IPS-18c (cell line): ENCODE measurements around the gene MT1A.

Experiments
- H3K4me3 ChIP-seq: 2 replicates; pipeline ENCODE4 v1.7.0; 2013; ENCODE audit warnings: low read depth, mild to moderate bottlenecking, low read length, moderate library complexity; ENCODE audit not compliant: insufficient read depth
- H3K9me3 ChIP-seq: one replicate; pipeline ENCODE4 v1.6.1; 2013; ENCODE audit warnings: mild to moderate bottlenecking, low read length, moderate library complexity; ENCODE audit not compliant: control insufficient read depth, insufficient read depth

Gene MT1A

DNA sequence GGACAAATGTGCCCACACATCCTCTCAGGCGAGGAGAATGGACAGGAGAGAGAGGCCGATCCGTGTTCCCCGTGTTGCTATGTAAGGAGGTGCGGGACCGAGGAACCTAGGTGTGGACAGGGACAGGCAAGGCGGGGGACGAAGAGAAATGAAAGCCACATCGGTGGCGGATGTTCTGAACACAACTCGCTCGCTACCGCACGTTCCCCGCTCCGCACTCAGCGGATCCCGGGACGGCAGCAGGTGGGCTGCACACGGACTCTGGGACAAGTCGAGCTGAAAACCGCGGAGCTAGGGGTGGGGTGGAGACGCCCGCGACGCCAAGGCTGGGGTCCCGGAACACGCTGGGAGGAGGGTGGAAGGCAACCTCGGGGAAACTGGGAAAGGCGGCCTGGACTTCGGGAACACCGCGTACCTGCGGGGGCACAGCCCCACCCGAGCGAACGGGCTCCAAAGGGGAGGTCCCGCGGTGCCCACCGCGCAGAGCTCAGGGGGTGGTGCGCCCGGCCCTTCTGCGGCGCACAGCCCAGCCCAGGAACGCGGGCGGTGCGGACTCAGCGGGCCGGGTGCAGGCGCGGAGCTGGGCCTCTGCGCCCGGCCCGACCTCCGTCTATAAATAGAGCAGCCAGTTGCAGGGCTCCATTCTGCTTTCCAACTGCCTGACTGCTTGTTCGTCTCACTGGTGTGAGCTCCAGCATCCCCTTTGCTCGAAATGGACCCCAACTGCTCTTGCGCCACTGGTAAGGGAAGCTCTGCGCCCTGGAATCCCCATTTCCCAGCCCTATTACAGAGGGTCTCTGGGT, 13.1 kb upstream of the MT1A start, which contains the start of gene MT1E:
Gene MT1E (plus strand): TSS at position 642 of the 803 bp plus-strand sequence. CDS start 71 bp downstream, at position 713.
- peak within 1 kb of the TSS; percentile 64 for H3K4me3 ChIP-seq
- no peaks in the 10 kb centered on the region for H3K9me3 ChIP-seq

DNA sequence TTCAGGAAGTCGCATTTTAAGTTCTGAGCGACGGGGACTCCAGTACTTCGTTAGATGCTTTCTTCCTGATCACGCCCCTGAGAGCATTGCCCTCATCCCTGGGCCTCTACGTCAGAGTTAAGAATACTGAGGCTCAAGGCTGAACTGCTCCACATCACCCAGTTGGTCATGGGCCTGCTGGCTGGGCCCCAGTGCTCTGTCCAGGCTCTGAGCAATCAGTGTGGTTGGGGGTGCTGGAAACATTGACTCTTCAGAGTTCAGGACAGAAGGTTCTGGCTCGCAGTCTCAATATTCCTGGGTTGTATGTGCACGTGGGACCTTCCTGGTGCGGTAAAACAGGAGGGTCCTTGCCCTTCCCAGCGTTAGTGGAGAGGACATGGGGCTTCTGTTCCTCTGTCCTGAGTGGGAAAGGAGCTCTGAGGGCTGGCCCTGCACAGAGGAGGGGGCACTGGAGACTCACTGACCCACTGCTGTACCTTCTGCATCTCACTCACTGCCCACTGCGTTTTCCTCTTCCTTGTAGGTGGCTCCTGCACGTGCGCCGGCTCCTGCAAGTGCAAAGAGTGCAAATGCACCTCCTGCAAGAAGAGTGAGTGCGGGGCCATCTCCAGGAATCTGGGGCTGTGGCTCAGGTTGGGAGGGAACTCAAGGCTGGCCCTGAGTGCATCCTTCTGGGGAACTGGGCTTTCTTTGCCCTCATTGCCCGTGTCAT, 12.4 kb upstream of the MT1A start:
- Histone ChIP-seq H3K4me3 (peak overlapping the region; percentile 64), H3K9me3 (no peaks in the 10 kb centered on the region)

DNA sequence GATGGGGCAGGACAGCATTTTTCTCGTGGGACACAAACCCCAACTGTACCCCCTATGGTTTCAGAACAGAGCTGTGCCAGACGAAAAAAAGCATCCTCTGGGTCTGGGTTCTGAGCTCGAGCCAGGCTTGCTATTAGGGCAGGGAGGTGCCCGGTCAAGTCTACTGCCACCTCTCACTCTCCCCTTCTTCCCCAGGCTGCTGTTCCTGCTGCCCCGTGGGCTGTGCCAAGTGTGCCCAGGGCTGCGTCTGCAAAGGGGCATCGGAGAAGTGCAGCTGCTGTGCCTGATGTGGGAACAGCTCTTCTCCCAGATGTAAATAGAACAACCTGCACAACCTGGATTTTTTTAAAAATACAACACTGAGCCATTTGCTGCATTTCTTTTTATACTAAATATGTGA, 11.8 kb upstream of the MT1A start:
- Histone ChIP-seq H3K9me3 (no peaks in the 10 kb centered on the region), H3K4me3 (no peak overlapping the region)

DNA sequence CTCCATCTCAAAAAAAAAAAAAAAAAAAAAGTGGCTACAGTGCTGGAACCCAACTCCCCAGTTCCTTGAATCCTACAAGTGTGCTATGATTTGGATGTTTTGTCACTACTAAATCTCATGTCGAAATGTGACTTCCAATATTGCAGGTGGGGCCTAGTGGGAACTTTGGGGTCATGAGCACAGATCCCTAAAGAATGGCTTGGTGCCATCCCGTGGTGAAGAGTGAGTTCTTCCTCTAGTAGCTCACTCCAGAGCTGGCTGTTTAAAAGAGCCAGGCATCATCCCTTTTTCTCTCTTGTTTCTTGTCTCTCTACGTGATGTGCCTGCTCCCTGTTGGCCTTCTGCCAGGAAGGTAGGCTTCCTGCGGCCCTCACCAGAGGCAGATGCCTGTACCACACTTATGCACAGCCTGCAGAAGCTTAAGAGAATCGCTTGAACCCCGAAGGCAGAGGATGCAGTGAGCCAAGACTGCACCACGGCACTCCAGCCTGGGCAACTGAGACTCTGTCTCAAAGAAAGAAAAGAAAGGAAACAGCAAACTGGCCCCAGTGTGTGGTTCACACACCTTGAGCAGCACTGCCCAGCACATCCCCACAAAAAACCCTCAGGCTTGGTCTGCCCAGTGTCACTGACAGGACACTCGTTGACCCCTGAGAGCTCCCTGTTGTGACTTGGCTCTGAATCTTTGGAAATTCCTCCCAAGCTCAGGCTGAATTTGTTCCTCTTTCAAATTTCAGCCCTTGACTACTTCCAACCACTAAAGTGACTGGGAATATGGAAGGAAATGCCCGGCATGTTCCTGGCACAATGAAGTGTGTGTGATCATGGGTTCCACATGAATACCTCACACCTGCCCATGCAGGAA, 9.7 kb upstream of the MT1A start:
- Histone ChIP-seq H3K4me3 (no peak overlapping the region), H3K9me3 (no peaks in the 10 kb centered on the region)

- Histone ChIP-seq H3K4me3 (no peak overlapping the region), H3K9me3 (no peaks in the 10 kb centered on the region)
Observed at GRCh38 chr16:56629531-56629930, 8.9 kb upstream of the MT1A start.

DNA sequence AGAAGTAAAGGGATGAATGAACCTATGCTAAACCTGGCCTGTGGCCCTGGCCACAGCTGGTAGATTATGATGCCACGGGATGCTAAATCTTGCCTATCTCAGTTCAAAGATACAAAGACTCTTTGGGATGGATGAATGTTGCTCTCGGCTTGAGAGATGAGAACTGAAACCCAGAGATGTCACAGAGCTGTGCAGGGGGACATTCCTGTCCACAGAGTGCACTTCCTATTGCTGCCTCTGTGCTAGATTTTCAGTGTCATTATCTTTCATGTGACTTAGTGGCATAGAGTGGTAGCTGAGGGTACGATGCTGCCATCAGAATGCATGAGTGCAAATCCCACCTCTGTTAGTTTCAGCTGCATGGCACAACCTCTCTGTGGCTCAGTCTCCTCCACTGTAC, 8.3 kb upstream of the MT1A start:
- no peaks in the 10 kb centered on the region for H3K9me3 ChIP-seq
- no peak overlapping the region for H3K4me3 ChIP-seq

GRCh38 chr16:56631197-56631596, 7.3 kb upstream of the MT1A start:
- Histone ChIP-seq H3K9me3 (no peaks in the 10 kb centered on the region), H3K4me3 (no peak overlapping the region)

DNA sequence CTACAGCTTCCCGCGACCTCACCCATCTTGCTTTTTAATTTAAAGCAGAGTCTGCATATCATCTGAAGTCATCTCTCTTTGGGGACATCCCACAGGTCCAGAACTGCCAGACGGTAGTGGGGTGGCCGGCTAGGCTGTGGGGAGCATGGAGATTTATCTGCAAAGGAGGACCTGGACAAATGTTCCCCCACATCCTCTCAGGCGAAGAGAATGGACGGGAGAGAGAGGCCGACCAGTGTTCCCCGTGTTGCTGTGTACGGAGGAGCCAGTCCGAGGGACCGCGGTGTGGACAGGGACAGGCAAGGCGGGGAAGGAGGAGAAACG, 6.7 kb upstream of the MT1A start:
- Histone ChIP-seq H3K9me3 (no peaks in the 10 kb centered on the region), H3K4me3 (peak overlapping the region; percentile 38)

DNA sequence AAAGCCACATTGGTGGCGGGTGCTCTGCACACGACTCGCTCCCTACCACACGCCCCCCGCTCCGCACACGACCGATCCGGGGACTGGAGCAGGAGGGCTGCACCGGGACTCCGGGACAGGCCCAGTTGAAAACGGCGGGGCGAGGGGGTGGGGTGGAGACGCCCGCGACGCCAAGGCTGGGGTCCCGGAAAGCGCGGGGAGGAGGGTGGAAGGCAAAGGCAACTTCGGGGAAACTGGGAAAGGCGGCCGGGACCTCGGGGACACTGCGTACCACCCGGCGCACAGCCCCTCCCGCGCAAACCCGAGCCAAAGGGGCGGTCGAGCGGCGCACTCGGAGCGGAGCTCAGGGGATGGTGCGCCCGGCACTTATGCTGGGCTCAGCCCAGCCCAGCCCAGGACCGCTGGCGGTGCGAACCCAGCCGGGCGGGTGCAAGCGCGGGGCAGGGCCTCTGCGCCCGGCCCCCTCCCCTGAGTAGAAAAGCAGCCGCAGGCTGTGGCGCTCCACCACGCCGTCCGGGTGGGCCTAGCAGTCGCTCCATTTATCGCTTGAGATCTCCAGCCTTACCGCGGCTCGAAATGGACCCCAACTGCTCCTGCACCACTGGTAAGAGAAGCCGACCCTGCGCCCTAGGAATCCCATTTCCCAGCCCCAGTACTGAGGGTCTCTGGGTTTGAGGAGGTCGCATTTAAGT, 6.2 kb upstream of the MT1A start, which contains the start of gene MT1M:
Gene MT1M (plus strand): TSS at position 504 of the 692 bp plus-strand sequence. CDS start 73 bp downstream, at position 577.
- Histone ChIP-seq H3K4me3 (peak within 1 kb of the TSS; percentile 38), H3K9me3 (no peaks in the 10 kb centered on the region)

- peak overlapping the region; percentile 38; the same call in 1 of the 2 replicates for H3K4me3 ChIP-seq
- no peaks in the 10 kb centered on the region for H3K9me3 ChIP-seq
Observed at GRCh38 chr16:56632848-56633365, 5.6 kb upstream of the MT1A start.

GRCh38 chr16:56633535-56633934, 4.9 kb upstream of the MT1A start:
- Histone ChIP-seq H3K9me3 (no peaks in the 10 kb centered on the region), H3K4me3 (no peak overlapping the region)

DNA sequence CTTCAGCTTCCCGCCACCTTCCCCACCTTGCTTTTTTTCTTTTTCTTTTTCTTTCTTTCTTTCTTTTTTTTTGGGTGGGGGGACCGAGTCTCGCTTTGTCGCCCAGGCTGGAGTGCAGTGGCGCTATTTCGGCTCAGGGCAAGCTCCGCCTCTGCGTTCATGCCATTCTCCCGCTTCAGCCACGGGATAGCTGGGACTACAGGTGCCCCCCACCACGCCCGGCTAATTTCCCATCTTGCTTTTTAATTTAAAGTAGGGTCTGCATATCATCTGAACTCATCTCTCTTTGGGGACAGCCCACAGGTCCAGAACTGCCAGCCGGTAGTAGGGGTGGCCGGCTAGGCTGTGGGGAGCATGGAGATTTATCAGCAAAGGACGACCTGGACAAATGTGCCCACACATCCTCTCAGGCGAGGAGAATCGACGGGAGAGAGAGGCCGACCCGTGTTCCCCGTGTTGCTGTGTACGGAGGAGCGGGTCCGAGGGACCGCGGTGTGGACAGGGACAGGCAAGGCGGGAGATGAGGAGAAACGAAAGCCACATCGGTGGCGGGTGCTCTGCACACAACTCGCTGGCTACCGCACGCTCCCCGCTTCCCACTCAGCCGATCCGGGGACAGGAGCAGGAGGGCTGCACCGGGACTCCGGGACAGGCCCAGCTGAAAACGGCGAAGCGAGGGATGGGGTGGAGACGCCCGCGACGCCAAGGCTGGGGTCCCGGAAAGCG, 3.6 kb upstream of the MT1A start:
- Histone ChIP-seq H3K9me3 (no peaks in the 10 kb centered on the region), H3K4me3 (peak overlapping the region; percentile 11; the same call in 1 of the 2 replicates)

DNA sequence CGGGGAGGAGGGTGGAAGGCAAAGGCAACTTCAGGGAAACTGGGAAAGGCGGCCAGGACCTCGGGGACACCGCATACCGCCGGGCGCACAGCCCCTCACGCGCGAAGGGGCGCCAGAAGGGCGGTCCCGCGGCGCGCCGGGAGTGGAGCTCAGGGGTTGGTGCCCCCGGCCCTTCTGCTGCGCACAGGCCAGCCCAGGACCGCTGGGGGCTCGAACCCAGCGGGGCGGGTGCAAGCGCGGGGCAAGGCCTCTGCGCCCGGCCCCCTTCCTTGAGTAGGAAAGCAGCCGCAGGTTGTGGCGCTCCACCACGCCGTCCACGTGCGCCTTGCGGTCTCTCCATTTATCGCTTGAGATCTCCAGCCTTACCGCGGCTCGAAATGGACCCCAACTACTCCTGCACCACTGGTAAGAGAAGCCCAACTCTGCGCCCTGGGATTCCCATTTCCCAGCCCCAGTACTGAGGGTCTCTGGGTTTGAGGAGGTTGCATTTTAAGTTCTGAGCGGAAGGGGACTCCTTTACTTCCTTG, 3.0 kb upstream of the MT1A start:
- H3K9me3 ChIP-seq, result no peaks in the 10 kb centered on the region
- H3K4me3 ChIP-seq, result peak overlapping the region; percentile 11; the same call in 1 of the 2 replicates

DNA sequence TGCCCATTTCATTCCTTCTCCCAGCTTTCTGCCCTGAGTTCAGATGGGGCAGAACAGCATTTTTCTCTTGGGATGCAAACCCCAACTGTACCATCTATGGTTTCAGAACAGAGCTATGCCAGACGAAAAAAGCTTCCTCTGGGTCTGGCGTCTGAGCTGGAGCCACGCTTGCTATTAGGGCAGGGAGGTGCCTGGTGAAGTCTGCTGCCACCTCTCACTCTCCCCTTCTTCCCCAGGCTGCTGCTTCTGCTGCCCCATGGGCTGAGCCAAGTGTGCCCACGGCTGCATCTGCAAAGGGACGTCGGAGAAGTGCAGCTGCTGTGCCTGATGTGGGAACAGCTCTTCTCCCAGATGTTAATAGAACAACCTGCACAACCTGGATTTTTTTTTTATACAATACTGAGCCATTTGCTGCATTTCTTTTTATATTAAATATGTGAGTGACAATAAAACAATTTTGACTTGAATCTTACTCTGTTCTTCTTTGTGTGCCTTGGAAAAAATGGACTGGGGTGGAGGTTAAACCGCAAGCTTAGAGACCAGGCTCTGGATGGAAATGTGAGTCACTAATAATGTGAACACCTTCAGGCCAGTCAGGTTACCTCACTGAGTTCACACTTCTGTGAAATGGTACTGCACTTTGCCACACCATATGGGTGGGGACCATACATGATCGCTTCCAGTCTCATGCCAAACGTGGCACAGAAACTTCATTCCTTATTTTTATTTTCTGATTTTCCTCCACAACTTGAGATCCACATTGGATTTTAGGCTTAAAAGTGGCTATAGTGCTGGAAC, 1.7 kb upstream of the MT1A start:
- Histone ChIP-seq H3K9me3 (no peaks in the 10 kb centered on the region), H3K4me3 (no peak overlapping the region)

DNA sequence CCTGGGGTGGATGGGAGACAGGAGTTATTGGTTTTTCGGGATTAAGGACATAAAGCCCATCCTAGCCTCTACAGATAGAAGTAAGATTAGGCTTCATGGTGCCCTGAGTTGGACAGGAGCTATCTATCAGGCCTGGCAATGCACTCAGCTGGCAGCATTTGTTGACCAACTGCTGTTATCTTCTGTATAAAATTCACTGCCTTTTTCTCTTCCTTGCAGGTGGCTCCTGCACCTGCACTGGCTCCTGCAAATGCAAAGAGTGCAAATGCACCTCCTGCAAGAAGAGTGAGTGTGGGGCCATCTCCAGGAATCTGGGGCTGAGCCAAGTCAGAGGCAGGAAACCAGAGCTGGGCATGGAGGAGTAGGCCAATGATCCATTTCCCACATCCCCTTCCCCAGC, 579 bp downstream of the MT1A start:
- Histone ChIP-seq H3K9me3 (no peaks in the 10 kb centered on the region), H3K4me3 (no peak overlapping the region; the same call in 1 of the 2 replicates)
